Activated CD4-positive, alpha-beta T cell treated with anti-CD3 and anti-CD28 coated beads, Interleukin-2, amount 50 U/mL, for 16 hours (primary cell): Measurements from ENCODE around the gene MECP2.
A peak's percentile ranks its signal among the peaks of the same experiment; 100 is the strongest.

Source experiments
- DNase-seq: peaks from one replicate; pipeline ENCODE4 v3.0.0-alpha.2; 2020

MECP2 gene

GRCh38 chrX:154059231-154059630 is 38.3 kb downstream of the MECP2 start:
- no peak for DNase-seq

DNA sequence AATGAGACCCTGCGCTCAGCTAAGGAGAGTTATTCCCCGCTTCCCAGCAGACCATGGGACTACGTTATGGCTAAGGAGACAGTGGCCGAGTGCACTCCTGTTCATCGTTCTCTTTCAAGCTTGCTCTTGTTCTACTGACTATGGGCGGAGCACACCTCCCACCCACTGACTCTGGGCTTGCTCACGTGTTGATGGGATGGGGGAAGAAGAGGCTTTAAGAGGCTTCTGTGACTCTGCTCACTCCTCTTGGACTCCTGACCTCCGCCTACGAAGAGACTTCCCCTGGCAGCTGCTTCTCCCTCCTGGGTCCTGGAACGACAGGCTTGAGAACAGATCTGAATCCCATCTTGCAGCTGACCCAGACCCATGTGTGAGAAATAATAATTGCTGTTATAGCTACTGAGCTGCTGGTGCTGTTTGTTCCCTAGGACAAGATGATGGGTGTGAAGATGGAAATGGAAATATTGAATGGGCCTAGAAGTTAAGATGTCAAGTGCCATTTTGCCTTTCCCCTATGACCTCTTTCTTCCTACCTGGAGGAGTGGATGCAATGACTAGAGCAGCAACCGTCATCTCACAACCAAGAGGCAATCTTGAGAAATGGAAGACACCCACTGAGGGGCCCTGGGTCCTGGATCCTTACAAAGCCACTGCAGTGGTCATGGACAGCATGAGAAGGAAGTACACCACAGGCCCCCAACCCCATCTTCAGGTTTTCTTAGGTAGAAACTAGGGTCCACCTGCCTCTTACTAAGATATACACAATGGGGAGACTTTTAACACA is 39.1 kb downstream of the MECP2 start:
- DNase-seq, result no peak

- no peak for DNase-seq
These were observed 39.7 kb downstream of the MECP2 start for GRCh38 chrX:154057791-154058190.

GRCh38 chrX:154056770-154057241 is 40.7 kb downstream of the MECP2 start:
- no peak for DNase-seq

DNA sequence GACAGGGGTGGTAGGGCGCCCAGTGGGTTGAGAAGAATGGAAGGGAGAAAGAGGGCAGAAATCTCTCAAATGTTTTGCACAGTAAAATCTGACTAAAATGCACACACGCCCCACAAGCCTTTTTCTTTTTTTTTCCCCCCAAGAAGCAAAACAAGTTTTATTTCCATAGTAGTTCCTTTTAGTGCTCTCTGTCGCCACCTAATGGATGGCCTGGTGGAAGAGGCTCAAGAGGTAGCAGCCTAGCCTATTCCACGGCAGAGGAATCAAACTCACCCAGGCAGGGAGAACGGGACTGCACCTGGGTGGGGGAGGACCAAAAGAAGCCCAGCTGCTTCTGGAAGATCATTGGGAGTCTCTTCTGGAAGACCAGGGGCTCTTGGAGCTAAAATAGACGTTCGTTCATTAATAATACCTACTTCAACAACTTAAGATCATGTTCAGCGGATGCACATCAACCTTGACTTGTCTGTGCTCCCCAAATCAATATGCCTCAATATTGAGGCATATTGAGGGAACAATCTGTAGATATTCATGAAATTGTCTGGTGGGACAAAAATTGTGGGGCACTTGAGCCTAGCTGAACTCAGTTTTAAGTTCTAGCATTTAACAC is 46.2 kb downstream of the MECP2 start:
- DNase-seq, result peak; percentile 69

- no peak for DNase-seq
These were observed 47.4 kb downstream of the MECP2 start for GRCh38 chrX:154050113-154050495.

DNA sequence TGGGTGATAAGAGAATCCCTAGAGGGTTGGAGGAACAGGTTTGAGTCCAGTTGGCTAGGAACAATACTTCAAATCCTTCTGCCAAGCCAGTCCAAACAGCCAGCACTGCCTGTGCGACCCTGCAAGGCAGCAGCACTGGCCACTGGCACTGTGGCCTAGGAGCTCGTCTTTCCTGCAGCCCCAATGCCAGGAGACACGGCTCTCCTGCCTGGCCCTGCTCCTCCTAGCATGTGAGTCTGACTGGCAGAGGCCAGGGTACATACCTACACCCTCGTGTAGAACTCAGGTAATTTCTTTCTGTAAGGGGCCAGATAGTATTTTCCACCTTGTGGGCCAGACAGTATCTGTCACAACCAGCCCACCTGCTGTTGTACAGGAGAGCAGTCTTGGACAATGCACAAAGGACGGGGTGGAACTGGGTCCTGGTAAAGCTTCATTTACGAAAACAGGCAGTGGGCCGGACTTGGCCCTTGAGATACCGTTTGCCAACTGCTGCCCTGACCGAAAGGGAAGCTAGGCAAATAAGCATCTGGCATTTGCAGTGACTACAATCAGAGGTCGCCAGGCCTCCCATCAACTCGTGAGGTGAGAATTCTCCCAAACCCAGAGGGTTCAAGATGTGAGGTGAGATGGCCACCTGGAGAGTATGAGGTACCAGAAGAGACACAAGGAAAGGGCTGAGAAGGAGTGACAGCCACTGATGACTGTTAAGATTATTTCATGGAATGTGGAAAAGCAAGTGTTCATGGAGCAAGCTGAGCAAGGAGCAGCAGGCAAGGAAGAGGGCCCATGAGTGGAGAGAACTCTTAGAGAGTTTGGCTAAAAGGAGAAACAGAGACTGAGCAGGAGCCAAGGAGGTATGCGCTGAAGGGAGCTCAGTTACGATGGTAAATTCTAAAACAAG is 48.1 kb downstream of the MECP2 start:
- no peak for DNase-seq

DNA sequence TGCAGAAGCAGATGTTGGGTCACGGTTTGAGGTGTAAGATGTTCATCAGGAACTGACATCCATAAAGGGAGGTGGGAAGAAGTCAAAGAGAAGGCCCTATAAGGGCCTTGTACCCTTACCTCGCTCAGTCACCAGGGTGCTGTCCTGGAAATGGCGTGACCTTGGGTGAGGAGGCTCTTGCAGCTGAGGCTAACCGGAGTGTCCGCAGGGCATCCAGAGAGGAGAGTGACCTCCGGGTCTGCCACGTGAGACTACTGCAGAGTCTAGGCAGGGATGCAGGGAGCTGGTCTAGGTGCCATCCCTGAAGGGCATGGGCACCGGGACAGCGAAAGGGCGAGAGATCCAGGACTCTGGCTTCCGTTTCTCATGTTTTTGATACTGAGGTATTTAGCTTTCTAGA is 49.1 kb downstream of the MECP2 start:
- no peak for DNase-seq

DNA sequence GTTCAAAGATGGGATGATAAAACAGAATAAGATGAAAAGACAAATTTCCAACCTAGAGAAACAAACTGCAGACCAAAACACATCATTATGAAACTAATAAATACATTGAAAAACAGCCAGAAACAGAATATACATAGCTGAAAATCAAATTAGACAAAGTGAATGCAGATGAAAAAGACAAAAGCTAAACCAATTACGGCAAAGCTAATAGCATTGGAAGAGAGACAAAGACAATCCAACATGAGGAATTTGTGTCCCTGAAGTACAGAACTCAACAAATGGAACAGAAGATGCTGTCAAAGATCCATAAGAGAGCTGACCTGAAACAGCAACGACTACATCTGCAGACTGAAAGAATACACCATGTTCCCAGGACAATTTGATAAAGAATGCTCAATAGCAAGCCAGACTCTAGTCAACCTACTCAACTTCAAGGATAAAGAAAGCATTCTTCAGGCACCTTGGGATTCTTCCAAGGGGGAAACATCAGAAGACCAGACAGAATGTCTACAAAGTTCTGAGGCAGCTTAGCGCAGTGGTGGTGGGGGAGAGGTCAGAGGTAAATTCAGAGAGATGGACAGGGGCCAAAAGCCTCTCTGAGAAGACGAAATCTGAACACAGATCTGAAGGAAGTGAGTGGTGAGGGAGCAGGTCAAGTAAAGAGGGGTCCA is 50.4 kb downstream of the MECP2 start:
- DNase-seq, result no peak

DNA sequence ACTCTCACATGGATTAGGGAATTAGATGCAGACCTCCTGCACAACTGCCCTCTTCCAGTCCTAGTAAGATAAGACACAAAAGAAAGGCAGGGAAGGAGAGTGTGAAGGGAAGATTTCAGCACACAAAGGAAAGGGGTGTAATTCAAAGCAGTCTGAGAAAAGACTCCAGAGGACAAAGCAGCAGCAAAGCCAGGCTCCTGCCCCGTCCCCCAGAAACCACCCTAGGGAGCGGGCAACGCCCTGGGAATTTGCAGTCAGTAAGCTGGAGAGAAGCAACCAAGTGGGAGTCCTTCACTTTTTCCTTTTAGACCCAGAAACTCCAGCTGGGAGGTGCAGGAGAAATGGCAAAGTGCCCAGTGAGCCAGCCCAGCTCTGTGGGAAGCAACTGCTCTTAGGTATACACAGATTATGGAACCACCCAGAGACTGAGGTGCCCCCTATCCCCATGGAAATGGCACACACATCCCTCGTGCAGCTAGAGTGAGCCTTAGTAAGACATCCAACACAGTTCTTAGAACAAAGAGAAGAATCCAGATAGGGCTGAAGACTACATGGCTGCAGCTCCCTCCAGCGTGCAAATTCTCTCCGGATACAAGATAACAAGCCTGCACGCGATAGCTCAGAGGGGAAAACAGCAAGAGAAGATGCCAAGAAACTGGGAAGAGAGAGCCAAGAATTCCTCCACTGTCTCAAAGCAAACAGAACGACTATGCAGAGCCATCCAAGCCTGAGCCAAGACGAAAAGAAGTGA is 51.3 kb downstream of the MECP2 start:
- no peak for DNase-seq

DNA sequence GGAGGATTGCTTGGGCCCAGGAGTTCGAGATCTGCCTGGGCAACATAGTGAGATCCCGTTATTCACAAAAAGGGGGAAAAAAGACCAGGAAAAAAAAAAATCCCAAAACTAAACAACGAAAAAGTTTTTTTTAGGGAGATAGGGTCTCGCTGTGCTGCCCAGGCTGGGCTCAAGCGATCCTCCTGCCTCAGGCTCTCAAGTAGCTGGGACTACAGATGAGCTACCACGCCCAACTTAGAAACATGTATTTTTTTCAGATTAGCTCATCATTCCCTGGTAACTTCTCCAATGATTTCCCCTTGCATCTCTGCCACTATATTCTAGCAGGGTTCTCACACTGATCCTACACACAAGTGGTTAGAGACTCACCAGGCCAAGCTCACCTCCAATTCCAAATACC is 53.4 kb downstream of the MECP2 start:
- DNase-seq, result no peak

- no peak for DNase-seq
These were observed 54.3 kb downstream of the MECP2 start for GRCh38 chrX:154043003-154043763.

- no peak for DNase-seq
These were observed 56.7 kb downstream of the MECP2 start for GRCh38 chrX:154040863-154041262.

GRCh38 chrX:154040307-154040756 is 57.2 kb downstream of the MECP2 start:
- DNase-seq, result no peak

DNA sequence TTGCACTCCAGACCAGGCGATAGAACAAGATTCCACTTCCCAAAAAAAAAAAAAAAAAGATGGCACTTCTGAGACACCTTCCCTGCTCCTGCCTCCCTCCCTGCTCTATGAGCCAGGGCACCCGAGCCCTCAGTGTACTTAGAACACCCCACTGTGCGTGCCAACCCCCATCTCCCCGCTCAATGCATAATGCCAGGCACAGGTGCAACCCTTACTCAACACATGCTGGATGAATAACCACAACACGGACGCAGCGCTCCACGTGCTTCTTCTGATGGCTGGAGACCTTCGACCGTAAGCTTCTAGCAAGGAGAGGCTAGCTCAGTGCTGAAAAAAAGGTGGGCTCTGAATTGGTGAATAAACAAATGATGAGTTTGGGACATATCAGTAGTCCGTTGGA is 57.9 kb downstream of the MECP2 start:
- DNase-seq, result no peak

GRCh38 chrX:154038656-154039055 is 58.9 kb downstream of the MECP2 start:
- no peak for DNase-seq

GRCh38 chrX:154037754-154038153 is 59.8 kb downstream of the MECP2 start:
- no peak for DNase-seq

GRCh38 chrX:154036513-154036912 is 61.0 kb downstream of the MECP2 start:
- peak; percentile 18 for DNase-seq

DNA sequence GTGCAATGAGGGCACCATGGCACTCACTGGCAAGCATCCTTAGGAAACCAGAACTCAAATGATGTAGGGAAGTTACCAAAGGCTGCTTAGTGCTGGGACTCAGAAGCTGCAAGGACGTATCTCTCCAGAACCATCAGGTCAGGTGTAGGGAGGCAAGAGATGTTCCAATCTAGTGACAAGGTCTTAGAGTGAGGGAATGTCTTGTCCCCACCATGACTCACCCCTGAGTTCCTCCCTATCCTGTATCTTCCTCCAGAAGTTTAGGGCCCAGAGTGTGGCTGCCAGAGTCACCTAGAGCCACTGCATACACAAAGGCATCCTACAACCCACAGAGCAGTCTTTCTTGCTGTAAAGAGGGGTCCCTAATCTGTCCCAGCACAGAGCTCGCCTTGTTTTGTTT is 63.7 kb downstream of the MECP2 start:
- DNase-seq, result no peak

GRCh38 chrX:154032653-154033052 is 64.9 kb downstream of the MECP2 start:
- DNase-seq, result no peak

DNA sequence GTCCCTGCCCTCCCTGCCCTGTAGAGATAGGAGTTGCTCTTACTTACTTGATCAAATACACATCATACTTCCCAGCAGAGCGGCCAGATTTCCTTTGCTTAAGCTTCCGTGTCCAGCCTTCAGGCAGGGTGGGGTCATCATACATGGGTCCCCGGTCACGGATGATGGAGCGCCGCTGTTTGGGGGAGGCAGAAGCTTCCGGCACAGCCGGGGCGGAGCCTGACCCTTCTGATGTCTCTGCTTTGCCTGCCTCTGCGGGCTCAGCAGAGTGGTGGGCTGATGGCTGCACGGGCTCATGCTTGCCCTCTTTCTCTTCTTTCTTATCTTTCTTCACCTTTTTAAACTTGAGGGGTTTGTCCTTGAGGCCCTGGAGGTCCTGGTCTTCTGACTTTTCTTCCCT is 65.4 kb downstream of the MECP2 start:
- DNase-seq, result no peak
